Esophagus squamous epithelium (tissue), 4 donors: ENCODE data around the gene AK8.

Experiments
- CTCF ChIP-seq, 6 experiments: fragments of 450-650 bp in 4 of 6; fragments of 200-600 bp in 2 of 6; sonication (generic) in 2 of 6; IDR thresholded peaks; one replicate each; pipeline ENCODE4 v1.5.1; 2016 to 2019; ENCODE audit warnings: antibody characterized with exemption in 6 of 6, mild to moderate bottlenecking in 4 of 6, moderate library complexity in 4 of 6
- POLR2A ChIP-seq, 4 donors: fragments of 450-650 bp; IDR thresholded peaks; one replicate each; pipeline ENCODE4 v1.6.1; 2017; ENCODE audit warnings: antibody characterized with exemption in 4 of 4, mild to moderate bottlenecking in 4 of 4, moderate library complexity in 3 of 4

- TF ChIP-seq CTCF (IDR thresholded peaks at IDR 0.05) (no peak), POLR2A (IDR thresholded peaks at IDR 0.05) (no peak)
Measured at GRCh38 chr9:132903574-132904492, 25.7 kb upstream of the AK8 start.
